Hematopoietic multipotent progenitor cell (in vitro differentiated cells): ENCODE measurements around the gene ABCA3. TPM values are rescaled to one million over a fixed set of nuclear protein-coding genes. Genes with fewer than 3 reads are reported as not detected.
A peak's percentile ranks its signal among the peaks of the same experiment; 100 is the strongest.
"Not testable (repeated sequence)": the region's sequence is repeated elsewhere in the genome, so short reads cannot be mapped to it uniquely, and the experiment has no call there.

Experiments used
- DNase-seq, 3 donors: peaks; one replicate each; pipeline ENCODE4 v3.0.0-alpha.2; 2011 to 2015; ENCODE audit warnings: low read depth in 2 of 3, low spot score in 2 of 3
- total RNA-seq: library from RNA; depleted of rRNA; stranded (reverse); fragments of >200 nt; gene quantifications from one replicate; pipeline ENCODE4 v1.2.3, GENCODE V29; 2012

The ABCA3 gene
- total RNA-seq, 1 donor = 8.1 TPM

GRCh38 chr16:2263026-2263425 lies 77.5 kb downstream of the ABCA3 start:
- not testable (repeated sequence) for DNase-seq

- no peak for DNase-seq
Measured at GRCh38 chr16:2260250-2260649, 80.3 kb downstream of the ABCA3 start.

GRCh38 chr16:2258530-2258929 lies 82.0 kb downstream of the ABCA3 start:
- DNase-seq = not testable (repeated sequence)

GRCh38 chr16:2257726-2258125 lies 82.8 kb downstream of the ABCA3 start:
- DNase-seq = no peak

GRCh38 chr16:2256531-2257140 lies 83.9 kb downstream of the ABCA3 start:
- DNase-seq = no peak

- no peak for DNase-seq
Measured at GRCh38 chr16:2253293-2253692, 87.2 kb downstream of the ABCA3 start.

- no peak for DNase-seq
Measured at GRCh38 chr16:2252806-2253148, 87.8 kb downstream of the ABCA3 start.

GRCh38 chr16:2251296-2252111 lies 89.0 kb downstream of the ABCA3 start, which contains the start of gene ECI1:
Gene ECI1, minus strand, starts transcription at chr16:2251587. Its CDS starts 21 bp downstream, at chr16:2251566.
- DNase-seq = peak; percentile 62 to 90 (median 82)

- peak; percentile 23 to 43 (median 33) for DNase-seq
Measured at GRCh38 chr16:2250652-2251295, 89.8 kb downstream of the ABCA3 start.

GRCh38 chr16:2246301-2246885 lies 94.1 kb downstream of the ABCA3 start:
- DNase-seq = no peak

GRCh38 chr16:2244926-2245795 lies 95.4 kb downstream of the ABCA3 start:
- no peak for DNase-seq

- DNase-seq = no peak
Measured at GRCh38 chr16:2244301-2244700, 96.2 kb downstream of the ABCA3 start.

- DNase-seq = no peak
Measured at GRCh38 chr16:2243781-2244180, 96.7 kb downstream of the ABCA3 start.

- no peak for DNase-seq
Measured at GRCh38 chr16:2243031-2243528, 97.4 kb downstream of the ABCA3 start.

GRCh38 chr16:2242598-2242997 lies 97.9 kb downstream of the ABCA3 start:
- DNase-seq = no peak

GRCh38 chr16:2240331-2240730 lies 100.2 kb downstream of the ABCA3 start:
- not testable (repeated sequence) for DNase-seq

GRCh38 chr16:2238838-2239675 lies 101.5 kb downstream of the ABCA3 start:
- DNase-seq = no peak

GRCh38 chr16:2238150-2238837 lies 102.2 kb downstream of the ABCA3 start:
- no peak for DNase-seq
